Chondrocyte (in vitro differentiated cells): Measurements from ENCODE around the gene CNKSR1. TPM values are rescaled to one million over a fixed set of nuclear protein-coding genes. Genes with fewer than 3 reads are reported as not detected.

Experiments
- DNase-seq: peaks from one replicate; pipeline ENCODE4 v3.0.0; 2021; ENCODE audit warnings: mixed read lengths, low spot score
- H3K27ac Mint-ChIP-seq: one replicate; pipeline ENCODE4 v1.8.0; 2021; ENCODE audit warnings: mild to moderate bottlenecking, moderate library complexity, mixed read lengths; ENCODE audit not compliant: unreplicated experiment
- H3K27me3 Mint-ChIP-seq: 2 replicates; pipeline ENCODE4 v1.8.0; 2021; ENCODE audit warnings: low read depth, mixed read lengths
- H3K36me3 Mint-ChIP-seq: 2 replicates; pipeline ENCODE4 v1.8.0; 2021; ENCODE audit warnings: low read depth, mixed read lengths
- H3K4me1 Mint-ChIP-seq: 2 replicates; pipeline ENCODE4 v1.8.0; 2021; ENCODE audit warnings: low read depth, mild to moderate bottlenecking, mixed read lengths
- H3K4me3 Mint-ChIP-seq: one replicate; pipeline ENCODE4 v1.8.0; 2021; ENCODE audit warnings: mild to moderate bottlenecking, moderate library complexity, mixed read lengths; ENCODE audit not compliant: unreplicated experiment
- H3K9me3 Mint-ChIP-seq: 2 replicates; pipeline ENCODE4 v1.8.0; 2021; ENCODE audit warnings: low read depth, mixed read lengths
- CTCF ChIP-seq: fragments of 200-600 bp; sonication (generic); IDR thresholded peaks from 2 replicates; pipeline ENCODE4 v1.5.0; 2021; ENCODE audit warnings: antibody characterized with exemption, mild to moderate bottlenecking, moderate library complexity
- total RNA-seq: library from RNA; stranded (reverse); gene quantifications from 3 replicates; pipeline ENCODE4 v1.2.1, GENCODE V29; 2021

The CNKSR1 gene
- total RNA-seq, 1 donor from 2014 or later = 0.80 TPM

GRCh38 chr1:26158271-26158907 lies 18.9 kb upstream of the CNKSR1 start:
- H3K27me3 Mint-ChIP-seq = peaks cover 3% of the 10 kb centered on the region
- H3K4me3 Mint-ChIP-seq = peak overlapping the region; percentile 44
- no peak for TF ChIP-seq CTCF
- peak; percentile 36 for DNase-seq
- H3K9me3 Mint-ChIP-seq = no peaks in the 10 kb centered on the region
- H3K27ac Mint-ChIP-seq = peak overlapping the region; percentile 32
- H3K4me1 Mint-ChIP-seq = peaks cover 24% of the 10 kb centered on the region
- H3K36me3 Mint-ChIP-seq = no peaks in the 10 kb centered on the region

DNA sequence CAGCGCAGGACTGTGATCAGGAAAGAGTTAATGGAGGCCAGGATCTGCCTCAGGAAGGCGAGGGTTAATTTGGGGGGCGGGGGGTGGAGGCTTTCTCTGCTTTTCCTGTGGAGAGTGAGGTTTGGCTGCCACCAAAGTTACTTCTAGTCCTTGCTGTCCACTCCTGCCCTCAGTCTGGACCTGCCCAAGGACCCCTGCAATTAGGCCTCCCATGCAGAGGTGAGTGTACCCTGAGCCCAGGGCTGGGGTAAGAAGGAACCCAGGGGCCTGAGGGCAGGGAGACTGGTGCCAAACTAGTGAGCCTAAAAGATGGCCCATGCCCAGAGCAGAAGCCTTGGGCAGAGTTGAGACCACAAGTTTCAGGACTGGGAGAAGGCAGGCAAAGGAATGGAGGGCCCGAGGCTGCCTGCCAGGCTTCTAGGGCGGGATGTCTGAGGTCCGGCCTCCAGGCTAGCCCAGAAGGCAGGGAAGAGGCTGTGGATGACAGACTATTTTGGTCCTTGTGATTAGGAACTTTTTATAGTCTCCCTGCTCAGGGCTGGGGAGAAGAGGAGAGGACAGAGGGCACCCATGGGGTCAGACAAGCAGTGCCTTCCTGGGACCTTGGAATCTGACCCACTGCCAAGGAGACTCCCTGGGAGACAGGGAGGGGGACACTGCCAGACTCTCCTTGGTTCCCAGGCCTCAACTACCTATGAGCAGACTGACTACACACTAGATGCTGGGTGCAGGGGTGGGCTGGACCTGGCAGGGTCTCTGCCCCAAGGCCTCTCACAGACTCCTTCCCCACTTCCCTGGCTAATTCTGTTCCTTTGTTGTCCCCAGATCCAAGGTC lies 18.2 kb upstream of the CNKSR1 start, which contains the start of gene FAM110D:
TSS of gene FAM110D (plus strand) at position 172 of the 835 bp plus-strand sequence. CDS start 2,213 bp downstream, outside the sequence.
- peak within 1 kb of the TSS; percentile 32 for H3K27ac Mint-ChIP-seq
- H3K9me3 Mint-ChIP-seq = no peaks in the 10 kb centered on the region
- peaks cover 24% of the 10 kb centered on the region for H3K4me1 Mint-ChIP-seq
- H3K36me3 Mint-ChIP-seq = no peaks in the 10 kb centered on the region
- peak; percentile 41 for DNase-seq
- H3K4me3 Mint-ChIP-seq = peak within 1 kb of the TSS; percentile 44
- peaks cover 3% of the 10 kb centered on the region for H3K27me3 Mint-ChIP-seq
- TF ChIP-seq CTCF = no peak

GRCh38 chr1:26159743-26160039 lies 17.6 kb upstream of the CNKSR1 start:
- H3K4me3 Mint-ChIP-seq = peak overlapping the region; percentile 44
- TF ChIP-seq CTCF = no peak

GRCh38 chr1:26160527-26161414 lies 16.5 kb upstream of the CNKSR1 start:
- no peak for TF ChIP-seq CTCF
- Mint-ChIP-seq H3K36me3 (no peaks in the 10 kb centered on the region), H3K4me3 (peak overlapping the region; percentile 51), H3K27ac (no peak overlapping the region), H3K9me3 (no peaks in the 10 kb centered on the region), H3K4me1 (peaks cover 26% of the 10 kb centered on the region), H3K27me3 (peaks cover 3% of the 10 kb centered on the region)
- peak; percentile 57 for DNase-seq

More at GRCh38 chr1:26159743-26160039, 17.6 kb upstream of the CNKSR1 start:
- no peaks in the 10 kb centered on the region for H3K36me3 Mint-ChIP-seq
- H3K27me3 Mint-ChIP-seq = peaks cover 3% of the 10 kb centered on the region
- peaks cover 26% of the 10 kb centered on the region for H3K4me1 Mint-ChIP-seq
- no peak overlapping the region for H3K27ac Mint-ChIP-seq
- no peak for DNase-seq
- H3K9me3 Mint-ChIP-seq = no peaks in the 10 kb centered on the region
